HG02678 (cell line): ENCODE data around the gene TCERG1L.

Source experiments
- ATAC-seq: cut with Tn5 transposase; IDR thresholded peaks from one replicate; pipeline ENCODE4 v1.9.1; 2021; ENCODE audit warnings: mild to moderate bottlenecking, moderate library complexity; ENCODE audit not compliant: unreplicated experiment

The TCERG1L gene

DNA sequence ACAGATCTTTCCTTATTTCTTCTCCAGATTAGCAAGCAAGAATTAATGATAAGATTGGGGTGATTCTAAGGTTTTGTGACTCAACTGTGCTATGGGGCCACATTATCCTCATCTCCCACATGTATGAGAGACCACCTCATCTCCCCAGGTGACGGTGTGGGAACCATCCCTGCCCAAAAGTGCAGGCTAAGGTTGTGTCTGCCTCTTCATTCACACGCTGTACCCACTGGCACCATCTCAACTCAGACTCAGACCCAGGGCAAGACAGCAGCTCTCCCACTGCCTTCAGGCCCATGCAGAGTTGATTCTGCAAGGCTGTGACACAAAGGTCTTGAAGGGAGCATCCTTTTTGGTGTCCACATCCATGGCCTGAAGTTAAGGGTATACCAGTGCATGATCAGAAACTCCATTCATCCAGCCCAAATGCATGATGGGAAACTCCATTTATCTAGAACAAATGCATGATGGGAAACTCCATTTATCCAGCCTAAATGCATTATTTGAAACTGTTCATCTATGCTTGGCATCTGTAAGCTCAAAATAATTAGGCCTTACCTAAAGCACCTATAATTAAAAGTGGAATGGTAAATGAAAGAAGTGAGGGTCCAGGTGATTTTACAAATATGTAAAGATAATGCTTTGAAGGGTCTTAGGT is 99.4 kb downstream of the TCERG1L start:
- ATAC-seq, result no peak

GRCh38 chr10:131211559-131211958 is 100.0 kb downstream of the TCERG1L start:
- no peak for ATAC-seq

DNA sequence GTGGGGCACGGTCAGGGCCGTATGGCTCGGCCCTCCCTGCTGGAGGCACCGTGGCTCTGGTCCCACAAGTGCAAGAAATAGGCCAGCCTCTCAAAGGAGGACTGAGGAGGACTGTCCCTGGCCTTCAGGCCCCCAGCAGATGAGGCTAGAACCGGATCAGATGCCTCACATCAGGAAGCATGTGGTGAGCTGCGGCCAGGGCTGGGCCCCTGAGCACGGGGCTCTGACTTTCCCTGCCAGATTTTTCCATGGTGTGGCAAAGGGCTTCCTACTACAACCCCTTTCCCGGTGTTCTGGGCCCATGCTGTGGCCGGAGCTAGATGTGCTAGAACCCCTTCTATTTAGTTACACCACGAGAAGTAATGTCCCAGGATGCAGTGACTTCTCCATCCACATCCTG is 100.4 kb downstream of the TCERG1L start:
- no peak for ATAC-seq

DNA sequence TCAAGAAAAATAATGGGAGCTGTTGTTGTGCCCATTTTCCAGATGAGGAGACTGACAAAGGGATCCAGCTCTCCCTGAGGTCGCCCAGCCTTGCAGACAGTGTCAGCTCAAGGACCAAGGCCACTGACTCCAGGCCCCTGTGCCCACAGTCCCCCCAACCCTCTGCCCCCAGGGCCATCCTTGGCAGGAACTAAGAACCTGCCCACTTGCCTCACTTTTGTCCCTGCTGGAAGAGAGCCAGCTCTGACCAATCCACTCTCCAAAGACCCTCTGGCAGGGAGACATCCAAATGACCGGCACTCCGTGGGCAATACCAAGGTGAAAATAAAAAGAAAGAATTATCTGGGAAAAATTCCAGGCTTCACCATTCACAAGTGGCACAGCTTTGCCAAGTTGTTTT is 101.3 kb downstream of the TCERG1L start:
- no peak for ATAC-seq

GRCh38 chr10:131207584-131208532 is 103.7 kb downstream of the TCERG1L start:
- no peak for ATAC-seq

- no peak for ATAC-seq
These were observed 104.3 kb downstream of the TCERG1L start for GRCh38 chr10:131207176-131207575.

DNA sequence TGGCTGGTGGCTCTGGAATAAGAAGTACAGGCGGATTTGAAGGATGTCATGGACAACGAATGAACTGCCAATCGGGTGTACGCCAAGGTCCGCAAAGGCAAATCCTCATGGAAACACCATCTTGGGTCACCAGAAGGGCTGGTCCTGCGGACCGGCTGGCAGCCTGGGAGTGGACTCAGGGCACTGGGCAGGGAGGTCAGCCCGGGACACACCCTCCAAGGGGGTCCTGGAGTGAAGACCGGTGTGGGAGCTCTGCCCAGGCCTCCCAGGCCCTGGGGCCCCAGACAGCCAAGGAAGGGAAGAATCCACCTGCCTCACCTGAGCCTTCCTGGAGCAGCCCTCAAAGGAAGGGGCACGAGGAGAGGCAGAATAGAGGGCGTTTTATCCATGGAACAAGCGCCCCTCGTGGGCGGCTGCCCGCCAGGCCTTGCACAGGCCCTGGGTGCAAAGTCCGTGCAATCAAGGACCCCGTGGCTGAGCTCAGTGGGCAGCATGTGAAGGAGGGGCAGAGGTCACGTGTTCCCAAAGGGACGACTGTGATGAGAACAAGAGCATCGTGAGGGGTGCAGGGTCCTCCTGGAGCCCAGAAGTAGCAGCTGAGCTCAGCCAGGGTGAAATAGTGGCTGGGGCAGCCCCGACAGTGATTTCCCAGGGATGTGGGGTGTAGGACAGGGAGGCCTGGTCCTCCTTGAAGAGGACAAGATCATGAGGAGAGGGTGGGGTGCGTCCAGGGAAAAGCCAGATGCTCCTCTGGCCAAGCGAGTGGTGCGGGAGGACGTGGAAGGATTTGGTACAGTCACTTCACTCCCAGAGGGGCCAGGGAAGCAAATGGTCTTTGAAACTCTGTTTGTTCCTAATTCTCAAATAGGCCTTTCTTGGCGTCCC is 105.2 kb downstream of the TCERG1L start:
- ATAC-seq, result no peak

- ATAC-seq, result no peak
These were observed 106.0 kb downstream of the TCERG1L start for GRCh38 chr10:131205556-131205955.

DNA sequence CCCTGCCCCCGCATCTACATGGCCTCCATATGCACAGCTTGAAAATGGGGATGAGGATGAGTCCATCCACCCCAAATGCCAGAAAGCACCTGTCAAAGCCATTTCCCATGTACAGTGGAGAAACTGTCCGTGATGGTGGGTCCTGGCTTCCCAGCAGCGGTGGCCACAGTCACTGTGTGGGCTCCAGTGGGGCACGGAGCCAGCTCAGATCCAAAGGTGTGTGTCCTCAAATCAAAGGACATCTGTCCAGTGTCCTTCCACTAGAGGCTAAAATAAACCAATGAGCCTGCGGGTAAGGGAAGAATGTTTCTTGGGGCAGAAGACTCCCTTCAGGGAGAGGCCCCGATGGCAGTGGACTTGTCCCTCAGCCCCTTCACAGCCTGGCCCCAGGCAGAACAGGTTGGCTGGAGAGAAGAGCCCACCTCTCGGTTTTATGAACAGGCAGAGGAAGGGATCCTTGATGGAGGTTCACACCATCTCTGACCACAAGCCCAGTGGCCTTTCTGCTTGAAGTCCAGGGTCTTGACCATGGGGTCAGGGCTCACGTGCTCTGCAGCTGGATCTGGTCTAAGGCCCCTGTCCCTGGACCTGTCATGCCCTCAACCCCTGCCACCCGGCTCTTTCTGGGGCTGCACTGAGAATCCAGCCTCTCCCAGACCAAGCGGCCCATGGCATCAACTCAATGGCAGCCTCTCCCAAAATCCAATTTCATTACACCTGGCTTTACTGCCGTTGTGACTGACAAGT is 106.9 kb downstream of the TCERG1L start:
- ATAC-seq, result no peak

DNA sequence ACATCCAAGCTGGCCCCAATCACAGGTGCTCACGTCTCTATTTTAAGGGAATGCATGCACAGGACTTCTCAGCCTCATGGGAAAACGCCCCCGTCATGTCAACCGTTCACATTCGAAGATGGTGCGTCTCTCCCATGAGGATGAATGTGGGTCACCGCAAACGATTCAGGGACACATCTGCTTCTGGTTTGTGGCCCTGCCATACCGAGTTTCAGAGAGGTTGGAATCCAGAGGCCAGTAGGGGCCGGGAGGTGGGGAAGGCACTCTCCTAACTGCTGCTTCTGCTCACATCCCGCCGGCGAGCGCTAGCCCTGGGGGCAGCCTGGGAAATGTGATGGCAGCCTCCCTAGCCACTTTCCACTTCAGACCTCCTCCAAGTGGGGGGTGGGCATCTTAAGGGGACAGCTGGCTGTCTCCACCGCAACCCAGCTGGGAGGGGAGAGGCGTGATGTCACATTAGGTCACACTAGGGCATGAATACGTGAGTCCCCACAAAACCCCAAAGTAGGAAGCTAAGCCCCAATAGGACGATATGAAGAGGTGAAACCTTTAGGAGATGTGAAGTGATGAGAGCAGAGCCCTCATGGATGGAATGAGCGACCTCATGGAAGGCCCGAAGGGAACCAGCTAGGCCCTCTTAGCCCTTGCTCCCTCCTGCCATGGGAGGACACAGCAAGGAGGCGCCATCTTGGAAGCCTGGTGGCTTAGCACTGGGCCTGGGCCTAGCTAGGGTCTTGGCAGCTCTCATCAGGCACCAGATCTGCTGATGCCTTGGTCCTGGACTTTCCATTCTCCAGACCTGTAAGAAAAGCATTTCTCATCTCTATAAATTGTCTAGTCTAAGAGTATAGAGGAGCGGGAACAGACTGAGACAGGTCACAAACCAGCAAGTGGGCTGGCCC is 107.8 kb downstream of the TCERG1L start:
- no peak for ATAC-seq

- ATAC-seq, result no peak
These were observed 108.5 kb downstream of the TCERG1L start for GRCh38 chr10:131202990-131203389.

GRCh38 chr10:131201741-131202515 is 109.6 kb downstream of the TCERG1L start:
- no peak for ATAC-seq

GRCh38 chr10:131200856-131201470 is 110.6 kb downstream of the TCERG1L start:
- ATAC-seq, result no peak

GRCh38 chr10:131199646-131200045 is 111.9 kb downstream of the TCERG1L start:
- ATAC-seq, result no peak

GRCh38 chr10:131198843-131199242 is 112.7 kb downstream of the TCERG1L start:
- no peak for ATAC-seq

DNA sequence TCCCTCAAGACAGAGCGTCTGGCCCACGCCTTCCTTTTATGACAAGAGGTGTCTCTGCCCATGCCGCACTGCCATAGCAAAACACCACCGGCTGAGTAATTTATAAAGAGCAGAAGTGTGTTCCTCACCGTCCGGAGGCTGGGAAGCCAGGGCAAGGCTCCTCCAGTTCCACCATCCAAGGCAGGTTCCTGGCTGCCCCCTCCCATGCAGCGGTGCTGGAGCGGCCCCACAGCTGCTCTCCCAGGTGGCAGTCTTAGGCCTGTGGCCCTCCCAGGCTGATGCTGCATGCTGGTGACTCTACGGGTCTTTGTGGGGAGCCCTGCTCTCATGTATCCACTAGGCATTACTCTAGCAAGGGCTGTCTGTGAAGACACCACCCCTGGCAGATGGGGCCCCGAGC is 113.1 kb downstream of the TCERG1L start:
- ATAC-seq, result no peak

- ATAC-seq, result no peak
These were observed 115.2 kb downstream of the TCERG1L start for GRCh38 chr10:131196176-131196885.
